Stimulated activated CD8-positive, alpha-beta memory T cell treated with anti-CD3 and anti-CD28 coated beads, Interleukin-12 subunit alpha, Interleukin-12 subunit beta, amount 100 ng/mL, for 24 hours (primary cell): ENCODE results near the gene CTSC.

Experiments used
- DNase-seq: peaks from one replicate; pipeline ENCODE4 v3.0.0-alpha.2; 2020; ENCODE audit errors: extremely low read depth

Gene CTSC

GRCh38 chr11:88337181-88337986 lies at the start of gene CTSC:
Gene CTSC (minus strand): TSS chr11:88337736. CDS start chr11:88337672, 64 bp downstream.
- peak; percentile 90 for DNase-seq

GRCh38 chr11:88384669-88385005 lies 47.1 kb upstream of the CTSC start:
- no peak for DNase-seq

GRCh38 chr11:88384004-88384668 lies 46.6 kb upstream of the CTSC start:
- no peak for DNase-seq

- DNase-seq: no peak
These were observed 45.9 kb upstream of the CTSC start for GRCh38 chr11:88383447-88383846.

GRCh38 chr11:88379130-88379529 lies 41.6 kb upstream of the CTSC start:
- no peak for DNase-seq

- no peak for DNase-seq
These were observed 41.0 kb upstream of the CTSC start for GRCh38 chr11:88378422-88379066.

- no peak for DNase-seq
These were observed 40.1 kb upstream of the CTSC start for GRCh38 chr11:88377646-88378045.

GRCh38 chr11:88377144-88377543 lies 39.6 kb upstream of the CTSC start:
- no peak for DNase-seq

- no peak for DNase-seq
These were observed 38.5 kb upstream of the CTSC start for GRCh38 chr11:88375927-88376470.

GRCh38 chr11:88370782-88371181 lies 33.2 kb upstream of the CTSC start:
- DNase-seq: no peak

GRCh38 chr11:88367310-88367709 lies 29.8 kb upstream of the CTSC start:
- no peak for DNase-seq

- DNase-seq: no peak
These were observed 26.1 kb upstream of the CTSC start for GRCh38 chr11:88363648-88364065.

- no peak for DNase-seq
These were observed 25.5 kb upstream of the CTSC start for GRCh38 chr11:88363004-88363403.

GRCh38 chr11:88360141-88360540 lies 22.6 kb upstream of the CTSC start:
- DNase-seq: no peak

GRCh38 chr11:88359541-88359940 lies 22.0 kb upstream of the CTSC start:
- DNase-seq: no peak

GRCh38 chr11:88359114-88359513 lies 21.6 kb upstream of the CTSC start:
- no peak for DNase-seq

GRCh38 chr11:88358040-88358431 lies 20.5 kb upstream of the CTSC start:
- no peak for DNase-seq

GRCh38 chr11:88357323-88358039 lies 19.9 kb upstream of the CTSC start:
- no peak for DNase-seq

GRCh38 chr11:88355887-88356286 lies 18.4 kb upstream of the CTSC start:
- no peak for DNase-seq

- DNase-seq: no peak
These were observed 17.4 kb upstream of the CTSC start for GRCh38 chr11:88354912-88355311.

GRCh38 chr11:88353835-88354496 lies 16.4 kb upstream of the CTSC start:
- no peak for DNase-seq
